Large intestine (tissue), 3 donors: ENCODE results near the gene ACACB. TPM values are rescaled to one million over a fixed set of nuclear protein-coding genes. Genes with fewer than 3 reads are reported as not detected.
A peak's percentile ranks its signal among the peaks of the same experiment; 100 is the strongest.

Source experiments
- DNase-seq, 2 donors: peaks; one replicate each; pipeline versions ENCODE4 v3.0.0 to v3.0.0-alpha.2; 2013
- H3K27ac ChIP-seq: one replicate; pipeline ENCODE4 v1.5.1; 2013; ENCODE audit warnings: low read length
- H3K27me3 ChIP-seq: 2 replicates; pipeline ENCODE4 v1.6.1; 2013; ENCODE audit warnings: low read length; ENCODE audit not compliant: control insufficient read depth, insufficient read depth
- H3K36me3 ChIP-seq: 2 replicates; pipeline ENCODE4 v1.6.1; 2013; ENCODE audit warnings: low read length; ENCODE audit not compliant: control insufficient read depth, insufficient read depth
- H3K4me1 ChIP-seq: one replicate; pipeline ENCODE4 v1.6.1; 2013; ENCODE audit warnings: low read length; ENCODE audit not compliant: control insufficient read depth, insufficient read depth
- H3K4me3 ChIP-seq: one replicate; pipeline ENCODE4 v1.5.1; 2013; ENCODE audit warnings: low read length
- H3K9me3 ChIP-seq: one replicate; pipeline ENCODE4 v1.6.1; 2013; ENCODE audit warnings: mild to moderate bottlenecking, low read depth, low read length, moderate library complexity; ENCODE audit not compliant: control insufficient read depth
- WGBS: methylation state at CpG from one replicate; pipeline ENCODE4 v1.1.5; 2013; ENCODE audit warnings: low lambda C conversion rate; ENCODE audit not compliant: insufficient coverage; 5-methylcytosine and 5-hydroxymethylcytosine counted together
- polyA plus RNA-seq: library from polyadenylated mRNA; unstranded; fragments of 120-200 nt; gene quantifications from one replicate; pipeline ENCODE4 v1.2.1, GENCODE V29; 2013

The ACACB gene
- polyA plus RNA-seq, 1 donor: 11.9 TPM

GRCh38 chr12:109274381-109274780 is 158.0 kb downstream of the ACACB start:
- no peak for DNase-seq
- Histone ChIP-seq H3K4me3 (no peak overlapping the region), H3K9me3 (no peaks in the 10 kb centered on the region), H3K27ac (no peak overlapping the region), H3K36me3 (no peaks in the 10 kb centered on the region), H3K27me3 (peaks cover 8% of the 10 kb centered on the region), H3K4me1 (peaks cover 8% of the 10 kb centered on the region)
- no CpG with 5 or more reads among the region's 1 CpG for WGBS

DNA sequence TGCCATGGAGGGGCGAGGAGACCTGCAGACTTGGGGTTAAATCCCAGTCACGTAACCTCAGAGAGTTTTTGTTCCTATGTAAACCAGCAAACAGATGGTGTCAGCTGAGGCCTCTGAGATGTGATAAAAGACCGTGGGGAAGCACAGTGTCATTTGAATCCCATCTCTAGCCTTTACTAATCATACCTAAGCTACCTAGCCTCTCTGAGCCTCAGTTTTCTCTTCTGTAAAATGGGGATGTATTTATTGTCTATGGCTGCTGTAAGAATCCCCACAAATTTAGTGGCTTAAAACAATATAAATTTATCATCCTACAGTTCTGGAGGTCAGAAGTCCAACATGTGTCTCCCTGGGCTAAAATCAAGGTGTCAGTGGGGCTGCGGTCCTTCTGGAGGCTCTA is 158.8 kb downstream of the ACACB start:
- no peaks in the 10 kb centered on the region for H3K9me3 ChIP-seq
- no CpG with 5 or more reads among the region's 4 CpGs for WGBS
- DNase-seq: no peak
- H3K4me3 ChIP-seq: no peak overlapping the region
- no peak overlapping the region for H3K27ac ChIP-seq
- peaks cover 8% of the 10 kb centered on the region for H3K4me1 ChIP-seq
- peaks cover 8% of the 10 kb centered on the region for H3K27me3 ChIP-seq
- no peaks in the 10 kb centered on the region for H3K36me3 ChIP-seq

DNA sequence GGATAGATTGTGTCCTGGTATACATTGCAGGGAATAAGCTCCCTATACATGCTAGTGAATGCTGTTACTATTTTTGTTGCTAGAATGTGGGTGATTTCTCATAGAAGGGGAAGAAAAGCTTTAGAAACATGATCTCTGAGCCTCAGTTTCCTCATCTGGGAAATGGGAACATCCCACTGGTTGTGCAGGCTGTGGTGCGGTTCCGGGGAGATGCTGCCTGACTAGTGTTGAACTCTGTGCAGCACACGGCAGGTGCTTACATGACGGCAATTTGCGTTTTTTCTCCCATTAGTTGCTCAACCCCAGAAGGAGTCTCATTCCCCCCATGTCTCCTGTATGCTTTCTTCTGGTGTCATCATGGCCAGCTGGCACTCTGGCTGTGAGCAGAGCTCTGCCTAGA is 159.8 kb downstream of the ACACB start:
- Histone ChIP-seq H3K27me3 (peaks cover 8% of the 10 kb centered on the region), H3K9me3 (no peaks in the 10 kb centered on the region), H3K4me3 (no peak overlapping the region), H3K27ac (no peak overlapping the region), H3K36me3 (no peaks in the 10 kb centered on the region), H3K4me1 (peaks cover 8% of the 10 kb centered on the region)
- no peak for DNase-seq
- no CpG with 5 or more reads among the region's 5 CpGs for WGBS

GRCh38 chr12:109277255-109277898 is 161.0 kb downstream of the ACACB start:
- H3K4me1 ChIP-seq: peaks cover 8% of the 10 kb centered on the region
- H3K9me3 ChIP-seq: no peaks in the 10 kb centered on the region
- H3K4me3 ChIP-seq: no peak overlapping the region
- no peak overlapping the region for H3K27ac ChIP-seq
- WGBS: no CpG with 5 or more reads among the region's 8 CpGs
- no peak for DNase-seq
- H3K27me3 ChIP-seq: peaks cover 8% of the 10 kb centered on the region
- H3K36me3 ChIP-seq: no peaks in the 10 kb centered on the region

GRCh38 chr12:109277899-109278762 is 161.7 kb downstream of the ACACB start:
- DNase-seq: peak; percentile 25 to 37
- H3K9me3 ChIP-seq: no peaks in the 10 kb centered on the region
- H3K4me3 ChIP-seq: no peak overlapping the region
- H3K27ac ChIP-seq: no peak overlapping the region
- peaks cover 8% of the 10 kb centered on the region for H3K4me1 ChIP-seq
- H3K27me3 ChIP-seq: peaks cover 5% of the 10 kb centered on the region
- WGBS: 100% methylated on average over 1 of the region's 15 CpGs
- no peaks in the 10 kb centered on the region for H3K36me3 ChIP-seq

GRCh38 chr12:109278912-109279311 is 162.5 kb downstream of the ACACB start:
- Histone ChIP-seq H3K9me3 (no peaks in the 10 kb centered on the region), H3K4me1 (peaks cover 8% of the 10 kb centered on the region), H3K27me3 (no peaks in the 10 kb centered on the region), H3K4me3 (no peak overlapping the region), H3K27ac (no peak overlapping the region), H3K36me3 (no peaks in the 10 kb centered on the region)
- no peak for DNase-seq
- WGBS: no CpG with 5 or more reads among the region's 10 CpGs

GRCh38 chr12:109279525-109279924 is 163.1 kb downstream of the ACACB start:
- H3K27ac ChIP-seq: no peak overlapping the region
- peaks cover 8% of the 10 kb centered on the region for H3K4me1 ChIP-seq
- H3K9me3 ChIP-seq: no peaks in the 10 kb centered on the region
- no CpG with 5 or more reads among the region's 13 CpGs for WGBS
- H3K4me3 ChIP-seq: no peak overlapping the region
- no peaks in the 10 kb centered on the region for H3K27me3 ChIP-seq
- no peak for DNase-seq
- H3K36me3 ChIP-seq: no peaks in the 10 kb centered on the region

DNA sequence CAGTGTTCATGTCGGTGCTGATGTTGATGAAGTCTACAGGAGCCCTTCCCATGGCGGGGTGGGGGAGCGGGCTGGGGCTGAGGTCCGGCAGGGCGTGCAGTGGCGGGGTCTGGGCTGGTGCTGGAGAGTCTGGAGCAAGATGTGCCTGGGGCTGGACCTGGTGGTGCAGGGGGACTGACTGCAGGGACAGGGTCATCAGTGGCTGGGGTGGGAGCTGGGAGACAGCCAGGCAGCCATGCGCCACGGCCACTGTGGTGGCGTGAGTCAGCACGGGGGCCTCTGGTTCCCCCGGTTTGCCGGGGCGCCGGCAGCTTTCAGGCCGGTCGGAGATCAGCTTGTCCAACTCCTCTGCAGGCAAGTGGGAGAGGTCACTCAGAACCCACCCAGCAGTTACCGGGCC is 165.1 kb downstream of the ACACB start:
- no peaks in the 10 kb centered on the region for H3K9me3 ChIP-seq
- no peak overlapping the region for H3K27ac ChIP-seq
- no peak for DNase-seq
- no peaks in the 10 kb centered on the region for H3K27me3 ChIP-seq
- H3K4me3 ChIP-seq: no peak overlapping the region
- no peaks in the 10 kb centered on the region for H3K36me3 ChIP-seq
- peaks cover 8% of the 10 kb centered on the region for H3K4me1 ChIP-seq
- no CpG with 5 or more reads among the region's 17 CpGs for WGBS

DNA sequence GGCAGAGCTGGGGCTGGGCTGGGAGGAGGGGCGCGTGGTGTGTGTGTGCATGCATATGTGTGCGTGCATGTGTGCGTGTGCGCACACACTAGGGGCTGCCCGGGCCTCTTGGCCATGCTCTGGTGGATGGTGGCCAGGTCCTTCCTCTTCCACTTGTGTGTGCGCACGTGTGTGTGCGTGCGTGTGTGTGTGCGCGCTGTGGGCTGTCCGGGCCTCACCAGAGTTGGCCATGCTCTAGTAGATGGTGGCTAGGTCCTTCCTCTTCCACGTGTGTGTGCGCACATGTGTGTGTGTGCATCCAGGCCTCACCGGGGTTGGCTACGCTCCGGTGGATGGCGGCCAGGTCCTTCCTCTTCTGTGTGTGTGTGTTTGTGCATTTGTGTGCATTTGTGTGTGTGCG is 168.0 kb downstream of the ACACB start:
- Histone ChIP-seq H3K27me3 (no peaks in the 10 kb centered on the region), H3K4me1 (no peaks in the 10 kb centered on the region), H3K27ac (no peak overlapping the region), H3K4me3 (no peak overlapping the region), H3K9me3 (no peaks in the 10 kb centered on the region), H3K36me3 (no peaks in the 10 kb centered on the region)
- WGBS: no CpG with 5 or more reads among the region's 20 CpGs
- no peak for DNase-seq

DNA sequence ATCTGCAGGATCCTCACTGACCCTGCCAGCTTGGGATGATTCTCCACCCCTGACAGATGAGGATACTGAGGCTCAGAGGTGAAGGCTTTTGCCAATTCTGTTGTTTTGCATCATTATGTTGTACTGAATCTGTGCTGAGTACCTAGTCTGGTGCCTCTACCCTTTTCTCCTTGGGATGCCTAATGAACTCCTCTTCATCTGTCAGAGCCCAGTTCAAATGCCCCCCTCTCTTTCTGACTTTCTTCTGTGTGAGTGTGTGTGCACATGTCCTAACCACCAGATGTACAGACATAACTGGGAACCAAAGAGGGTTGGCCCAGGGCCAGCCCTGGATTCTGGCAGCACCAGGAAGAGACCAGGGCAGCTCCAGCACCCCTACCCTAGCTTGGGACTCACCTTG is 169.9 kb downstream of the ACACB start:
- Histone ChIP-seq H3K9me3 (no peaks in the 10 kb centered on the region), H3K27ac (no peak overlapping the region), H3K4me3 (no peak overlapping the region), H3K36me3 (no peaks in the 10 kb centered on the region), H3K27me3 (peaks cover 9% of the 10 kb centered on the region), H3K4me1 (no peaks in the 10 kb centered on the region)
- DNase-seq: no peak
